ENCODE measurements around the gene TACC2. TPM values are rescaled to one million over a fixed set of nuclear protein-coding genes. Genes with fewer than 3 reads are reported as not detected.

TACC2 gene
- total RNA-seq, 4 donors from 2014 or later = 105 to 334 (median 235) TPM

DNA sequence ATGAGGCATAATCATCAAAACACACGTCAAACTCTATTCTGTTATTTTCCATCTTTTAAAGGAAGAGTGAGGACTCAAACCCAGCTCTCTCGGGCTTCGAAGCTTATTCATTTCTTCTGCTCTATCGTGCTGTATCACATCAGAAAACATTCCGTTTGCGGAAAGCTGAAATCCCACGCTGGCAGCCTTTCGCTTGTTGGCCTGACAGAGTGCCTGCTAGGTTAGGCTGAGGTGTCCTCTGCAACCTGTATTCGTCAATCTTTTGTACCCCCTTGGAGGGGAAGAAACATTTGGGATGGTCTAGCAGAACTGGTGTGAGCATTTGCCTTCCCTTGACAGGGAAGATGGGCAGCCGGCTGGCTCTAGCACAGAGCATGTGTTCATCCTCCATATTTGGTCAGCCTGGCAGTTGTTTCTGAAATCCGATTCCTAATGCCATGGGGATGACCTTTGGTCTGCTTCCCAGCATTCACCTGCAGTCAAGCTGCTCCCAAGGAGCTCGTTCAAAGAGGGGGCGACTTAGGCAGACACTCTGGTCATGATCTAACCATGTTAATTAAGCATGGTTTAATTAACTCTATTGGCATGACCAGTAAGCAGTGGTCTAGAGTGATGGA lies 55.2 kb downstream of the TACC2 start:
- ATAC-seq (peak; percentile 89 to 94), DNase-seq (peak; percentile 83 to 89)
- peaks cover 54 to 58% of the 10 kb centered on the region in 2 donors for H3K4me1 ChIP-seq
- H3K9me3 ChIP-seq = no peaks in the 10 kb centered on the region
- no peaks in the 10 kb centered on the region for H3K27me3 ChIP-seq
- peak overlapping the region; percentile 78 to 92 (median 87) for H3K27ac ChIP-seq
- TF ChIP-seq, protein P1, sequence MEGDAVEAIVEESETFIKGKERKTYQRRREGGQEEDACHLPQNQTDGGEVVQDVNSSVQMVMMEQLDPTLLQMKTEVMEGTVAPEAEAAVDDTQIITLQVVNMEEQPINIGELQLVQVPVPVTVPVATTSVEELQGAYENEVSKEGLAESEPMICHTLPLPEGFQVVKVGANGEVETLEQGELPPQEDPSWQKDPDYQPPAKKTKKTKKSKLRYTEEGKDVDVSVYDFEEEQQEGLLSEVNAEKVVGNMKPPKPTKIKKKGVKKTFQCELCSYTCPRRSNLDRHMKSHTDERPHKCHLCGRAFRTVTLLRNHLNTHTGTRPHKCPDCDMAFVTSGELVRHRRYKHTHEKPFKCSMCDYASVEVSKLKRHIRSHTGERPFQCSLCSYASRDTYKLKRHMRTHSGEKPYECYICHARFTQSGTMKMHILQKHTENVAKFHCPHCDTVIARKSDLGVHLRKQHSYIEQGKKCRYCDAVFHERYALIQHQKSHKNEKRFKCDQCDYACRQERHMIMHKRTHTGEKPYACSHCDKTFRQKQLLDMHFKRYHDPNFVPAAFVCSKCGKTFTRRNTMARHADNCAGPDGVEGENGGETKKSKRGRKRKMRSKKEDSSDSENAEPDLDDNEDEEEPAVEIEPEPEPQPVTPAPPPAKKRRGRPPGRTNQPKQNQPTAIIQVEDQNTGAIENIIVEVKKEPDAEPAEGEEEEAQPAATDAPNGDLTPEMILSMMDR (IDR thresholded peaks at IDR 0.05 in 4 of 5, conservative IDR thresholded peaks at IDR 0.05 in 1 of 5) = no peak
- peak in 1 of 2 donors; percentile 55 for TF ChIP-seq POLR2A (IDR thresholded peaks at IDR 0.05)
- H3K4me3 ChIP-seq = peak overlapping the region; percentile 4 to 44 (median 24)
- intact Hi-C loops (cut with DNase I; ENCODE audit: low total_unique reads) (loop anchor here (2.0 to 5.0 kb wide), 2 partner anchors 49 to 67 kb away; partner anchors contain the start of gene NSMCE4A), in situ Hi-C loops (cut with MboI; ENCODE audit: low sequenced_read_pairs in 4 of 4) (loop anchor here in 1 of 4 donors (10.0 kb wide), 1 partner anchor 49 kb away; no protein-coding TSS in a partner anchor)
- H3K36me3 ChIP-seq = no peaks in the 10 kb centered on the region

DNA sequence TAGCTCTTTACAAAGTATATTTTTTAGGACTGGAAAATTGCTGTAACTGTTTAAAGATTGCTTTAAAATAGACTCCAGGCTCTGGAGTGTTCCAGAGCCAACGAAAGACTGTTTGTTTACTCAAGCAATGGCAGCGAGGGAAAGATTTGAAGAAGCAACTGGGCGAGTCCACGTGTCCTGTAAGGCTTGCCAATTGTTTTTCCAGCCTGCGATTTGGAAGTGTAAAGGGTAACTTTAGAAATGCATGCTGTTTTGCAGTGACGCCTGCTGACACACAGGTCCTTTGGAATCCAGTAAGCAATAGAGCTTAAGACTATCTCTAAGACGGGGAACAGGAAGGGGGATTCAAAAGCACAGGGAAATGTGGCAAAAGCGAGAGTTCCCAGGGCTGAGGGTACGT lies 55.8 kb downstream of the TACC2 start:
- Histone ChIP-seq H3K36me3 (no peaks in the 10 kb centered on the region), H3K9me3 (no peaks in the 10 kb centered on the region), H3K27ac (peak overlapping the region; percentile 78 to 92 (median 87)), H3K4me1 (peaks cover 50 to 53% of the 10 kb centered on the region in 2 donors), H3K4me3 (peak overlapping the region; percentile 11 to 44 (median 35)), H3K27me3 (no peaks in the 10 kb centered on the region)
- intact Hi-C loops (cut with DNase I; ENCODE audit: low total_unique reads) = loop anchor here (2.0 to 5.0 kb wide), 2 partner anchors 50 to 67 kb away; partner anchors contain the start of gene NSMCE4A
- in situ Hi-C loops (cut with MboI; ENCODE audit: low sequenced_read_pairs in 4 of 4) = loop anchor here in 1 of 4 donors (10.0 kb wide), 1 partner anchor 50 kb away; no protein-coding TSS in a partner anchor
- DNase-seq (peak; percentile 86 to 88), ATAC-seq (peak; percentile 87)
- no peak for TF ChIP-seq POLR2A (IDR thresholded peaks at IDR 0.05)
- TF ChIP-seq, protein P1 (IDR thresholded peaks at IDR 0.05 in 4 of 5, conservative IDR thresholded peaks at IDR 0.05 in 1 of 5) = no peak

DNA sequence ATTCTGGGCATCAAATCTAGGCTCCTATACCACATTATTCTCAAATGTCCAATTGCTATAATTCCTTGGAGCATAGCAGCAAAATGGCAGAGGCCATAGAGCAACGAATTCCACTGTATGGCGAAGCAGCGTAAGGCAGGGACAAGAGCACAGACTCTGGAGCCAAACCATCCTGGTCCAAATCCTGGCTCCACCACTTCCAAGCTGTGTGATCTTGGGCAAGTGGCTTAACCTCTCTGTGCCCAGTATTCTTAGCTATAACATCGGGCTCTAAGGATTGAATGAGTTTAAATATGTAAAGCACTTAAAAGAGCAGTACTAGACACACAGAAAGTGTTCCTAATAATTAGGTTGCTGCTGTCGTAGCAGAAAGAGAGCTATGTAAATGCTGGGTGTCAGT lies 56.2 kb downstream of the TACC2 start:
- Histone ChIP-seq H3K27ac (peak overlapping the region; percentile 78 to 92 (median 87)), H3K27me3 (no peaks in the 10 kb centered on the region), H3K4me1 (peaks cover 46 to 48% of the 10 kb centered on the region in 2 donors), H3K4me3 (peak overlapping the region; percentile 11 to 43 (median 35)), H3K36me3 (no peaks in the 10 kb centered on the region), H3K9me3 (no peaks in the 10 kb centered on the region)
- intact Hi-C loops (cut with DNase I; ENCODE audit: low total_unique reads) = loop anchor here (2.0 kb wide), 1 partner anchor 50 kb away; no protein-coding TSS in a partner anchor
- no peak for TF ChIP-seq POLR2A (IDR thresholded peaks at IDR 0.05)
- TF ChIP-seq, protein P1 (IDR thresholded peaks at IDR 0.05 in 4 of 5, conservative IDR thresholded peaks at IDR 0.05 in 1 of 5) = no peak
- DNase-seq = peak in 1 of 2 donors; percentile 12
- in situ Hi-C loops (cut with MboI; ENCODE audit: low sequenced_read_pairs in 4 of 4) = loop anchor here in 1 of 4 donors (10.0 kb wide), 1 partner anchor 50 kb away; no protein-coding TSS in a partner anchor
- ATAC-seq = peak; percentile 3 to 4

DNA sequence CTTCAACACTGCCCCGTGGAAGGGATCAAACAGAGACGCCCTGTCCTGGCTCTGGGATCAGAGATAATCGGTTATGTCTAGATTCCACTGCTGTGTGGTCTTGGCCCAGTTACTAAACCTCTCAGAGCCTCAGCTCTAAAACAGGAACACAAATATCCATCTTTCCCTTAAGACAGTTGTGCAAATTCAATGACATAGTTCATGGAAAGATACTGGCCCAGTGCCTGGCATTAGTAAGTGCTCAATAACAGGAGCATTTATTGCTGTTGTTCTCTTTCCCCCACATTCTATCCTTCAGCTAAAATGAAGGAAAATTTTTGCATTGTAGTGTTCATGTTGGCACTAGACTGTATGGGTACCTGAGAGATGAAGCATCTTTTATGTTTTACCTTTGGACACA lies 58.6 kb downstream of the TACC2 start:
- TF ChIP-seq POLR2A (IDR thresholded peaks at IDR 0.05) = no peak
- TF ChIP-seq, protein P1 (IDR thresholded peaks at IDR 0.05 in 4 of 5, conservative IDR thresholded peaks at IDR 0.05 in 1 of 5) = no peak
- Histone ChIP-seq H3K4me3 (no peak overlapping the region), H3K27ac (peak overlapping the region; percentile 78 to 92 (median 87)), H3K9me3 (no peaks in the 10 kb centered on the region), H3K27me3 (no peaks in the 10 kb centered on the region), H3K36me3 (no peaks in the 10 kb centered on the region), H3K4me1 (peaks cover 45 to 53% of the 10 kb centered on the region in 2 donors)
- ATAC-seq (no peak), DNase-seq (no peak)
- intact Hi-C loops (cut with DNase I; ENCODE audit: low total_unique reads) = no loop called here
- in situ Hi-C loops (cut with MboI; ENCODE audit: low sequenced_read_pairs in 4 of 4) = loop anchor here in 1 of 4 donors (10.0 kb wide), 1 partner anchor 53 kb away; no protein-coding TSS in a partner anchor

All from gastrocnemius medialis (tissue), 4 donors.